Osteoblast (primary cell): ENCODE results near the gene FADS1. TPM values are rescaled to one million over a fixed set of nuclear protein-coding genes. Genes with fewer than 3 reads are reported as not detected.
A peak's percentile ranks its signal among the peaks of the same experiment; 100 is the strongest.

Experiments
- DNase-seq: peaks from one replicate; pipeline ENCODE4 v3.0.0; 2011; ENCODE audit warnings: low spot score, mixed read lengths; ENCODE audit not compliant: insufficient read length; ENCODE audit errors: missing footprints
- H2AFZ ChIP-seq: 2 replicates; pipeline ENCODE4 v1.6.0; 2011; ENCODE audit warnings: mild to moderate bottlenecking, low read length
- H3K27ac ChIP-seq: 2 replicates; pipeline ENCODE4 v1.5.1; 2011; ENCODE audit warnings: mild to moderate bottlenecking, low read depth, low read length, moderate library complexity
- H3K27me3 ChIP-seq: 2 replicates; pipeline ENCODE4 v1.6.0; 2012; ENCODE audit warnings: mild to moderate bottlenecking, control low read depth, inconsistent platforms, low read length, moderate library complexity; ENCODE audit not compliant: insufficient read depth
- H3K36me3 ChIP-seq: 2 replicates; pipeline ENCODE4 v1.5.1; 2011; ENCODE audit warnings: mild to moderate bottlenecking, low read length, control low read depth, moderate library complexity; ENCODE audit not compliant: insufficient read depth
- H3K4me1 ChIP-seq: 2 replicates; pipeline ENCODE4 v1.5.1; 2011; ENCODE audit warnings: mild to moderate bottlenecking, low read length, control low read depth, moderate library complexity; ENCODE audit not compliant: insufficient read depth
- H3K4me2 ChIP-seq: 2 replicates; pipeline ENCODE4 v1.6.0; 2011; ENCODE audit warnings: mild to moderate bottlenecking, low read length; ENCODE audit not compliant: insufficient read depth
- H3K4me3 ChIP-seq: fragments of 200-600 bp; sonication (generic); 3 replicates; pipeline ENCODE4 v1.5.1; 2012; ENCODE audit warnings: mild to moderate bottlenecking, low read length, inconsistent platforms; ENCODE audit not compliant: insufficient read depth
- H3K79me2 ChIP-seq: 2 replicates; pipeline ENCODE4 v1.6.0; 2012; ENCODE audit warnings: mild to moderate bottlenecking, low read length, control low read depth, inconsistent platforms; ENCODE audit not compliant: insufficient read depth
- H3K9me3 ChIP-seq: 2 replicates; pipeline ENCODE4 v1.5.1; 2011; ENCODE audit warnings: low read depth, low read length, control low read depth
- H4K20me1 ChIP-seq: 2 replicates; pipeline ENCODE4 v1.6.0; 2012; ENCODE audit warnings: mild to moderate bottlenecking, low read length, control low read depth; ENCODE audit not compliant: insufficient read depth
- total RNA-seq: library from RNA; depleted of rRNA; stranded (reverse); fragments of >200 nt; gene quantifications from 2 replicates; pipeline ENCODE4 v1.2.3, GENCODE V29; 2012
- TF ChIP-seq, protein P1 (sequence below): IDR thresholded peaks from 2 replicates; pipeline ENCODE4 v1.5.1; 2011; ENCODE audit warnings: mild to moderate bottlenecking, low read depth, low read length, moderate library complexity; ENCODE audit errors: extremely low read depth

The FADS1 gene
- total RNA-seq, 1 donor, result 303 TPM

DNA sequence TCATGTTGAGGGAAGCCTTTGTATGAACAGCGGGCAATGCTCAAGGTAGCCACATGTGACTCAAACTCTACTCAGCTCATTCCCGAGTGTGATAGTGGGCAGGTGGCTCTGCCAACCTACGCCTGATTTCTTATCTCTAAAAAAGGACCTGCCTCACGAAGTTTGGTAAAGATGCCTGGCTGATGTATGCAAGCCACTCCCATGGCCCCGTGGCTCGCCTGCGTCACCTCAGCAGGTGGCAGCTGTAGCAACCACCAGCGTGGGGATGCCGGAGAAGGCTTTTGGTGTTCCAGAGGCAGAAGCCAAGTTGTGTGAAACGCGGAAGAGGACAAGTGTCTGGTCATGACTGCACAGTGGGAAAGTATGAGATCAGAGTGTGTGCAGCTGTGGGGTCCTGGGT, 16.7 kb upstream of the FADS1 start:
- H3K4me3 ChIP-seq, result no peak overlapping the region
- no peak overlapping the region for H3K4me2 ChIP-seq
- DNase-seq, result no peak
- peaks cover 3% of the 10 kb centered on the region for H3K36me3 ChIP-seq
- TF ChIP-seq, protein P1, sequence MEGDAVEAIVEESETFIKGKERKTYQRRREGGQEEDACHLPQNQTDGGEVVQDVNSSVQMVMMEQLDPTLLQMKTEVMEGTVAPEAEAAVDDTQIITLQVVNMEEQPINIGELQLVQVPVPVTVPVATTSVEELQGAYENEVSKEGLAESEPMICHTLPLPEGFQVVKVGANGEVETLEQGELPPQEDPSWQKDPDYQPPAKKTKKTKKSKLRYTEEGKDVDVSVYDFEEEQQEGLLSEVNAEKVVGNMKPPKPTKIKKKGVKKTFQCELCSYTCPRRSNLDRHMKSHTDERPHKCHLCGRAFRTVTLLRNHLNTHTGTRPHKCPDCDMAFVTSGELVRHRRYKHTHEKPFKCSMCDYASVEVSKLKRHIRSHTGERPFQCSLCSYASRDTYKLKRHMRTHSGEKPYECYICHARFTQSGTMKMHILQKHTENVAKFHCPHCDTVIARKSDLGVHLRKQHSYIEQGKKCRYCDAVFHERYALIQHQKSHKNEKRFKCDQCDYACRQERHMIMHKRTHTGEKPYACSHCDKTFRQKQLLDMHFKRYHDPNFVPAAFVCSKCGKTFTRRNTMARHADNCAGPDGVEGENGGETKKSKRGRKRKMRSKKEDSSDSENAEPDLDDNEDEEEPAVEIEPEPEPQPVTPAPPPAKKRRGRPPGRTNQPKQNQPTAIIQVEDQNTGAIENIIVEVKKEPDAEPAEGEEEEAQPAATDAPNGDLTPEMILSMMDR, result no peak
- H3K27ac ChIP-seq, result no peak overlapping the region
- no peaks in the 10 kb centered on the region for H3K9me3 ChIP-seq
- H3K4me1 ChIP-seq, result peaks cover 19% of the 10 kb centered on the region
- H3K27me3 ChIP-seq, result no peaks in the 10 kb centered on the region
- H4K20me1 ChIP-seq, result peaks cover 20% of the 10 kb centered on the region
- H3K79me2 ChIP-seq, result peaks cover 39% of the 10 kb centered on the region
- no peak overlapping the region for H2AFZ ChIP-seq

DNA sequence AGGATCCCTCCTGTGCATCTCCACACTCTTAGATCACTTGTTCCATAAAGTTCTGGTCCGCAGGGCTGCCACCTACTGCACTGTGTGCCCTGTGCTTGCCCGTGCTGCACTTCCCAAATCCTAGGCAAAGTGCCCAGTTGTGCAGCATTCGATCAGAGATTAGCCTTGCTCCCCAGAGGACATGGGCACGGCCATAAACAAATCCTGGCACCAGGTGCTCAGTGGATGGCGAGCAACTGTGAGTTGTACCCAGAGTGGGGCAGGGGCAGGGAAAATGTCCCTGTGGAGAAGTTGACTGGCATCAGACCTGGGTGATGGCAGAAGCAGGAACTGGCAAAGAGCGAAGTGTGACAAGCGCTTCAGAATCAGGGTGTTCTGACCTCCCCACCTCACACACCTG, 16.0 kb upstream of the FADS1 start:
- Histone ChIP-seq H3K9me3 (no peaks in the 10 kb centered on the region), H3K27me3 (no peaks in the 10 kb centered on the region), H3K4me2 (no peak overlapping the region), H3K27ac (no peak overlapping the region), H2AFZ (no peak overlapping the region), H3K79me2 (peaks cover 39% of the 10 kb centered on the region), H3K4me1 (peaks cover 19% of the 10 kb centered on the region), H3K36me3 (no peaks in the 10 kb centered on the region), H3K4me3 (no peak overlapping the region), H4K20me1 (peaks cover 20% of the 10 kb centered on the region)
- TF ChIP-seq, protein P1, result no peak
- no peak for DNase-seq

DNA sequence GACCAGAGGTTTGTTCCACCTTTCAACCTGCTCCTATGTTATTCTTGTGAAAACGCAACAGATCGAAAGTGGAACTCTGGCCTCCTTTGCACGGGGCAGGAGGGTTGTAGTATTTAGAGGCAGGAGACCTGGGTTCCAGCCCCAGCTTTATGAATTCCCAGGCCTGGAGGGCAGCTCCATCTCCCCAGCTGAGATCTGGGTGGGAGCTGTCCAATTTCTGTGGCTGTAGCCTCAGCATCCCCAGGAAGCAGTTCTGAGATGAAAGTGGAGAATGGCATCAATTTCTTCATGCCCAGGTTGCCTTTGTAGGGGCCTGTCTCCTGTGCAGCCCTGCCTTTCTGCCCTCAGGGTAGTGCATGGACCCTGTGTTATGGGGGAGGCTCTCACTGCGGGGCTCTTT, 15.4 kb upstream of the FADS1 start:
- Histone ChIP-seq H3K9me3 (no peaks in the 10 kb centered on the region), H3K36me3 (no peaks in the 10 kb centered on the region), H3K4me3 (no peak overlapping the region), H3K4me2 (no peak overlapping the region), H4K20me1 (peaks cover 20% of the 10 kb centered on the region), H3K27ac (no peak overlapping the region), H3K79me2 (peaks cover 39% of the 10 kb centered on the region), H3K4me1 (peaks cover 20% of the 10 kb centered on the region), H3K27me3 (no peaks in the 10 kb centered on the region), H2AFZ (no peak overlapping the region)
- no peak for DNase-seq
- TF ChIP-seq, protein P1, result no peak

DNA sequence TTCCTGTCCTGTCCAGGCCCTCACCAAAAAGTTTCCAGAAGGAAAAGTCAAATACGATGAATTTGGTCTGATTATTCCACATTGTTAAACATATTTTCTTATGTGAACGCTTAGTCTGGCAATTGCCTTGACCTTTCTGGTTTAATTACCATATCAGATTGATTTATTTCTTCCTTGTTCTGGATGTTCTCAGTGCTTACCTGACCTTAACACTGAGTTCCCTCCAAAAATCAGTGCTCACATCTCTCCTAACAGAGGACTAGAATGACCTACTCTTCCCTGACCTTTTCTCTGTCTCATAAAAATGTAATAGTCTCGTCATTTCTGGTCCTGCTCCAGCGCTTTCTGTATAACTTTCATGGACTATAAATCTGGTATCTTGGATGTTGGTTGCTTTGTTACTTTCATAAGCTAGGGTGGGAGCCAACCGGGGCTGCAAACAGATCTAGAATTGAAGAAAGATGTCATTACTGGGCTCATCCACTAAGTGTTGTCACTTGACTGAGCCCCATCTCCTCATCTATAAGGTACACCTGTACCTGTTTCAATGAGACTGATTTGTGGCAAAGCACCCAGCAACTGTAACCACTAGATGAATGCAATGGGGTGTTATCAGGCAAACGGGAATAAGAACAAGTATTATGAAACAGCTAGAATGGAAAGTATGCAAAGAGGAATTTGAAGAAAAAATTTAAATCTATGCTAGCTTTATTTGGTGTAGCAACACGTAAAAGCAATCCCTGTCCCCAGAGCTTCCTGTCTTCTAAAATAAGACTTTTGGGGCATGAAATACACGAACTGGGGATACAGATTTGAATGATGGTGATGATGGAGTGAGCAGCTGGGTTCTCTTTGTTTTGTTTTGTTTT, 13.7 kb upstream of the FADS1 start:
- TF ChIP-seq, protein P1, result no peak
- H3K36me3 ChIP-seq, result no peaks in the 10 kb centered on the region

More for the DNA sequence above, 13.7 kb upstream of the FADS1 start:
- no peak overlapping the region for H3K27ac ChIP-seq
- H3K27me3 ChIP-seq, result no peaks in the 10 kb centered on the region
- no peak for DNase-seq
- H3K9me3 ChIP-seq, result no peaks in the 10 kb centered on the region
- peak overlapping the region; percentile 89 for H3K4me2 ChIP-seq
- no peak overlapping the region for H3K4me3 ChIP-seq
- H3K79me2 ChIP-seq, result peaks cover 37% of the 10 kb centered on the region
- H2AFZ ChIP-seq, result no peak overlapping the region
- H4K20me1 ChIP-seq, result peaks cover 20% of the 10 kb centered on the region
- H3K4me1 ChIP-seq, result peaks cover 22% of the 10 kb centered on the region
